Osteoblast (primary cell): ENCODE measurements around the gene NDUFV3. TPM values are rescaled to one million over a fixed set of nuclear protein-coding genes. Genes with fewer than 3 reads are reported as not detected.
"Not testable (repeated sequence)": the region's sequence is repeated elsewhere in the genome, so short reads cannot be mapped to it uniquely, and the experiment has no call there.

Experiments used
- DNase-seq: peaks from one replicate; pipeline ENCODE4 v3.0.0; 2011; ENCODE audit warnings: low spot score, mixed read lengths; ENCODE audit not compliant: insufficient read length; ENCODE audit errors: missing footprints
- H2AFZ ChIP-seq: 2 replicates; pipeline ENCODE4 v1.6.0; 2011; ENCODE audit warnings: mild to moderate bottlenecking, low read length
- H3K27ac ChIP-seq: 2 replicates; pipeline ENCODE4 v1.5.1; 2011; ENCODE audit warnings: mild to moderate bottlenecking, low read depth, low read length, moderate library complexity
- H3K27me3 ChIP-seq: 2 replicates; pipeline ENCODE4 v1.6.0; 2012; ENCODE audit warnings: mild to moderate bottlenecking, control low read depth, inconsistent platforms, low read length, moderate library complexity; ENCODE audit not compliant: insufficient read depth
- H3K36me3 ChIP-seq: 2 replicates; pipeline ENCODE4 v1.5.1; 2011; ENCODE audit warnings: mild to moderate bottlenecking, low read length, control low read depth, moderate library complexity; ENCODE audit not compliant: insufficient read depth
- H3K4me1 ChIP-seq: 2 replicates; pipeline ENCODE4 v1.5.1; 2011; ENCODE audit warnings: mild to moderate bottlenecking, low read length, control low read depth, moderate library complexity; ENCODE audit not compliant: insufficient read depth
- H3K4me2 ChIP-seq: 2 replicates; pipeline ENCODE4 v1.6.0; 2011; ENCODE audit warnings: mild to moderate bottlenecking, low read length; ENCODE audit not compliant: insufficient read depth
- H3K4me3 ChIP-seq: fragments of 200-600 bp; sonication (generic); 3 replicates; pipeline ENCODE4 v1.5.1; 2012; ENCODE audit warnings: mild to moderate bottlenecking, low read length, inconsistent platforms; ENCODE audit not compliant: insufficient read depth
- H3K79me2 ChIP-seq: 2 replicates; pipeline ENCODE4 v1.6.0; 2012; ENCODE audit warnings: mild to moderate bottlenecking, low read length, control low read depth, inconsistent platforms; ENCODE audit not compliant: insufficient read depth
- H3K9me3 ChIP-seq: 2 replicates; pipeline ENCODE4 v1.5.1; 2011; ENCODE audit warnings: low read depth, low read length, control low read depth
- H4K20me1 ChIP-seq: 2 replicates; pipeline ENCODE4 v1.6.0; 2012; ENCODE audit warnings: mild to moderate bottlenecking, low read length, control low read depth; ENCODE audit not compliant: insufficient read depth
- CTCF ChIP-seq: IDR thresholded peaks from 2 replicates; pipeline ENCODE4 v1.5.1; 2011; ENCODE audit warnings: mild to moderate bottlenecking, low read depth, low read length, moderate library complexity; ENCODE audit errors: extremely low read depth
- total RNA-seq: library from RNA; depleted of rRNA; stranded (reverse); fragments of >200 nt; gene quantifications from 2 replicates; pipeline ENCODE4 v1.2.3, GENCODE V29; 2012

The NDUFV3 gene
- total RNA-seq, 1 donor: 66.2 TPM

GRCh38 chr21:42900446-42900845 lies 7.3 kb downstream of the NDUFV3 start:
- Histone ChIP-seq H3K79me2 (peaks cover 68% of the 10 kb centered on the region), H3K27me3 (no peaks in the 10 kb centered on the region), H2AFZ (no peak overlapping the region), H3K4me2 (no peak overlapping the region), H3K36me3 (peaks cover 71% of the 10 kb centered on the region), H4K20me1 (peaks cover 27% of the 10 kb centered on the region), H3K9me3 (no peaks in the 10 kb centered on the region), H3K4me3 (no peak overlapping the region), H3K27ac (no peak overlapping the region), H3K4me1 (no peaks in the 10 kb centered on the region)
- DNase-seq: no peak
- no peak for TF ChIP-seq CTCF

- Histone ChIP-seq H3K36me3 (peaks cover 74% of the 10 kb centered on the region), H3K4me1 (no peaks in the 10 kb centered on the region), H3K4me2 (no peak overlapping the region), H3K9me3 (no peaks in the 10 kb centered on the region), H3K79me2 (peaks cover 54% of the 10 kb centered on the region), H4K20me1 (peaks cover 30% of the 10 kb centered on the region), H2AFZ (no peak overlapping the region), H3K27me3 (no peaks in the 10 kb centered on the region), H3K4me3 (no peak overlapping the region), H3K27ac (no peak overlapping the region)
- DNase-seq: no peak
- TF ChIP-seq CTCF: no peak
Observed at GRCh38 chr21:42903817-42904216, 10.7 kb downstream of the NDUFV3 start.

GRCh38 chr21:42905195-42905594 lies 12.1 kb downstream of the NDUFV3 start:
- no peak for DNase-seq
- Histone ChIP-seq H2AFZ (no peak overlapping the region), H3K36me3 (peaks cover 78% of the 10 kb centered on the region), H3K9me3 (no peaks in the 10 kb centered on the region), H3K4me3 (no peak overlapping the region), H3K27me3 (no peaks in the 10 kb centered on the region), H3K4me1 (no peaks in the 10 kb centered on the region), H4K20me1 (peaks cover 26% of the 10 kb centered on the region), H3K27ac (no peak overlapping the region), H3K79me2 (peaks cover 40% of the 10 kb centered on the region), H3K4me2 (no peak overlapping the region)
- no peak for TF ChIP-seq CTCF

- no peaks in the 10 kb centered on the region for H3K4me1 ChIP-seq
- H2AFZ ChIP-seq: no peak overlapping the region
- no peaks in the 10 kb centered on the region for H3K27me3 ChIP-seq
- H3K4me2 ChIP-seq: no peak overlapping the region
- H3K36me3 ChIP-seq: peaks cover 80% of the 10 kb centered on the region
- no peak overlapping the region for H3K4me3 ChIP-seq
- H3K79me2 ChIP-seq: peaks cover 31% of the 10 kb centered on the region
- H3K9me3 ChIP-seq: no peaks in the 10 kb centered on the region
- no peak for DNase-seq
- TF ChIP-seq CTCF: no peak
- peaks cover 19% of the 10 kb centered on the region for H4K20me1 ChIP-seq
- no peak overlapping the region for H3K27ac ChIP-seq
Observed at GRCh38 chr21:42906233-42906632, 13.1 kb downstream of the NDUFV3 start.

GRCh38 chr21:42908484-42908883 lies 15.4 kb downstream of the NDUFV3 start:
- not testable (repeated sequence) for H3K4me1 ChIP-seq, H3K4me2 ChIP-seq, H3K27me3 ChIP-seq, H3K9me3 ChIP-seq, H3K4me3 ChIP-seq, H2AFZ ChIP-seq, DNase-seq, H3K27ac ChIP-seq
- Histone ChIP-seq H3K36me3 (peaks cover 73% of the 10 kb centered on the region), H3K79me2 (peaks cover 15% of the 10 kb centered on the region), H4K20me1 (peaks cover 19% of the 10 kb centered on the region)

- not testable (repeated sequence) for H3K79me2 ChIP-seq, H3K9me3 ChIP-seq, H2AFZ ChIP-seq, H3K4me3 ChIP-seq, H3K4me1 ChIP-seq, H4K20me1 ChIP-seq, H3K27ac ChIP-seq, H3K4me2 ChIP-seq, H3K27me3 ChIP-seq, DNase-seq
- H3K36me3 ChIP-seq: peaks cover 47% of the 10 kb centered on the region
Observed at GRCh38 chr21:42911920-42912319, 18.8 kb downstream of the NDUFV3 start.
